ENCODE measurements around the gene DNAJC5.
"Not testable (repeated sequence)": the region's sequence is repeated elsewhere in the genome, so short reads cannot be mapped to it uniquely, and the experiment has no call there.

Gene DNAJC5

GRCh38 chr20:63969838-63970713 lies 75.2 kb downstream of the DNAJC5 start, which contains the start of gene ZNF512B:
Gene ZNF512B (minus strand): TSS chr20:63969930. CDS start chr20:63967950, 1,980 bp downstream.
- peak; percentile 40 for DNase-seq

GRCh38 chr20:63970714-63971431 lies 75.9 kb downstream of the DNAJC5 start:
- no peak for DNase-seq

- not testable (repeated sequence) for DNase-seq
Measured at GRCh38 chr20:63971960-63972311, 77.0 kb downstream of the DNAJC5 start.

GRCh38 chr20:63972312-63973159 lies 77.6 kb downstream of the DNAJC5 start:
- no peak for DNase-seq

GRCh38 chr20:63973160-63973479 lies 78.2 kb downstream of the DNAJC5 start:
- no peak for DNase-seq

GRCh38 chr20:63973636-63974401 lies 78.9 kb downstream of the DNAJC5 start:
- peak; percentile 71 for DNase-seq

GRCh38 chr20:63974402-63975200 lies 79.7 kb downstream of the DNAJC5 start:
- peak; percentile 93 for DNase-seq

- DNase-seq = not testable (repeated sequence)
Measured at GRCh38 chr20:63976511-63976910, 81.6 kb downstream of the DNAJC5 start.

- DNase-seq = no peak
Measured at GRCh38 chr20:63976980-63977738, 82.2 kb downstream of the DNAJC5 start.

GRCh38 chr20:63977739-63978276 lies 82.9 kb downstream of the DNAJC5 start:
- DNase-seq = no peak

GRCh38 chr20:63978319-63979228 lies 83.6 kb downstream of the DNAJC5 start:
- DNase-seq = peak; percentile 86

- DNase-seq = no peak
Measured at GRCh38 chr20:63979229-63979556, 84.3 kb downstream of the DNAJC5 start.

GRCh38 chr20:63979557-63980316 lies 84.8 kb downstream of the DNAJC5 start, which contains the start of gene SAMD10:
Gene SAMD10 (minus strand): TSS chr20:63979642. CDS start chr20:63979467, 175 bp downstream.
- DNase-seq = peak; percentile 31

- DNase-seq = no peak
Measured at GRCh38 chr20:63980317-63980805, 85.4 kb downstream of the DNAJC5 start.

GRCh38 chr20:63980806-63981728 lies 86.1 kb downstream of the DNAJC5 start, which contains the start of gene PRPF6:
Gene PRPF6 (plus strand): TSS chr20:63981132. CDS start chr20:63981246, 114 bp downstream.
- DNase-seq = peak; percentile 95

- DNase-seq = no peak
Measured at GRCh38 chr20:63982937-63983336, 88.0 kb downstream of the DNAJC5 start.
